ENCODE data around the gene CCDC191.

Gene CCDC191

DNA sequence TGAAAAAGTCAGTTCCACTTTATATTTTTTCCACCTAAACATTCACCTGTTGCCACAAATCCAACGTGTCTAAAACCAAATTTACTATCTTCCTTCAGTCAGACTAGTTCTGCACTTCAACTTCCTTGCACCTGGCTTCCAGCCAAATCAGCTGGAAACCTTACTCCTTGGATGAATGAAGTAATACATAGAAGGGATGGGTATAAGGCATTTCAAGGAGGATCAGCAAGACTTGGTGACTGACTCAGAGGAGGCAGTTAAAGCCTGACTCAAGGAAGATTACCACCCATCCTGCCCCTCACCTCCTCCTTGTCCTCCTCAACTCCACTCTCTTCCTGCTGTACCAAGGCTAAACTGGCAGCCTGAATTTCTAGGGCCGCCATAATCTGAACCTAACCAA, 37.3 kb upstream of the CCDC191 start:
- Histone ChIP-seq H3K4me2 (ENCODE audit: low read length) (no peak overlapping the region), H3K9me2 (ENCODE audit: low read depth, low read length) (no peaks in the 10 kb centered on the region), H3K36me3 (ENCODE audit: insufficient read depth, low read length) (no peaks in the 10 kb centered on the region), H4K20me1 (ENCODE audit: insufficient read depth, low read length) (no peaks in the 10 kb centered on the region), H3K27ac (ENCODE audit: low read depth, low read length, poor library complexity, severe bottlenecking) (no peak overlapping the region), H3K4me3 (ENCODE audit: low read depth, low read length, poor library complexity, severe bottlenecking) (no peak overlapping the region), H3F3A (ENCODE audit: insufficient read depth, low read length) (no peaks in the 10 kb centered on the region), H2AFZ (ENCODE audit: low read length) (no peak overlapping the region), H3K27me3 (ENCODE audit: insufficient read depth, low read length) (0 out of 2 replicates have a peak, but pooled peaks cover 7% of the 10 kb centered on the region), H3K9ac (ENCODE audit: low read length) (no peak overlapping the region), H3K9me3 (ENCODE audit: low read length) (no peaks in the 10 kb centered on the region), H3K4me1 (ENCODE audit: insufficient read depth, low read length, severe bottlenecking) (no peaks in the 10 kb centered on the region), H3K79me2 (ENCODE audit: insufficient read depth, low read length) (no peaks in the 10 kb centered on the region)
- TF ChIP-seq EZH2 (IDR thresholded peaks at IDR 0.05; ENCODE audit: borderline replicate concordance, low read length), result no peak
- TF ChIP-seq, protein P1, sequence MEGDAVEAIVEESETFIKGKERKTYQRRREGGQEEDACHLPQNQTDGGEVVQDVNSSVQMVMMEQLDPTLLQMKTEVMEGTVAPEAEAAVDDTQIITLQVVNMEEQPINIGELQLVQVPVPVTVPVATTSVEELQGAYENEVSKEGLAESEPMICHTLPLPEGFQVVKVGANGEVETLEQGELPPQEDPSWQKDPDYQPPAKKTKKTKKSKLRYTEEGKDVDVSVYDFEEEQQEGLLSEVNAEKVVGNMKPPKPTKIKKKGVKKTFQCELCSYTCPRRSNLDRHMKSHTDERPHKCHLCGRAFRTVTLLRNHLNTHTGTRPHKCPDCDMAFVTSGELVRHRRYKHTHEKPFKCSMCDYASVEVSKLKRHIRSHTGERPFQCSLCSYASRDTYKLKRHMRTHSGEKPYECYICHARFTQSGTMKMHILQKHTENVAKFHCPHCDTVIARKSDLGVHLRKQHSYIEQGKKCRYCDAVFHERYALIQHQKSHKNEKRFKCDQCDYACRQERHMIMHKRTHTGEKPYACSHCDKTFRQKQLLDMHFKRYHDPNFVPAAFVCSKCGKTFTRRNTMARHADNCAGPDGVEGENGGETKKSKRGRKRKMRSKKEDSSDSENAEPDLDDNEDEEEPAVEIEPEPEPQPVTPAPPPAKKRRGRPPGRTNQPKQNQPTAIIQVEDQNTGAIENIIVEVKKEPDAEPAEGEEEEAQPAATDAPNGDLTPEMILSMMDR (IDR thresholded peaks at IDR 0.05; ENCODE audit: low read length), result no peak

DNA sequence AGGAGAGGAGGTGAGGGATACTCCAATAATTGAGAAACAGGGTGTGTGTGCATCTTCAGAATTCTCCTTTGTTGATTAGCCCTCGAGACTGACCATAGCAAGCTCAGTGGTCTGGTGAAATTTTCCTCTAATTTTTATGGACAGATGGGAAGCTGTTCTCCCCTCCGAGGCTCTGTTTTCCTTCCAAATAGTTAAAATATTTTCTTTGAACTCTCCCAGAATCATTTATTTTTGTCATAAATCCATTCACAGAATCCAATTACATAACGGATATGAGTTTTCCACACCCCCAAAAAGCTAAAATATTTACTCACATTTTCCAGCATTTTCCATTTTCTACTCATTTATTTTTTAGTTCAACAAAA, 36.7 kb upstream of the CCDC191 start:
- Histone ChIP-seq H3F3A (ENCODE audit: insufficient read depth, low read length) (no peaks in the 10 kb centered on the region), H3K4me1 (ENCODE audit: insufficient read depth, low read length, severe bottlenecking) (no peaks in the 10 kb centered on the region), H3K79me2 (ENCODE audit: insufficient read depth, low read length) (no peaks in the 10 kb centered on the region), H3K4me2 (ENCODE audit: low read length) (no peak overlapping the region), H3K36me3 (ENCODE audit: insufficient read depth, low read length) (peaks cover 1% of the 10 kb centered on the region), H3K4me3 (ENCODE audit: low read depth, low read length, poor library complexity, severe bottlenecking) (no peak overlapping the region), H3K9ac (ENCODE audit: low read length) (no peak overlapping the region), H3K27me3 (ENCODE audit: insufficient read depth, low read length) (0 out of 2 replicates have a peak, but pooled peaks cover 7% of the 10 kb centered on the region), H4K20me1 (ENCODE audit: insufficient read depth, low read length) (no peaks in the 10 kb centered on the region), H3K27ac (ENCODE audit: low read depth, low read length, poor library complexity, severe bottlenecking) (no peak overlapping the region), H3K9me3 (ENCODE audit: low read length) (no peaks in the 10 kb centered on the region), H2AFZ (ENCODE audit: low read length) (no peak overlapping the region), H3K9me2 (ENCODE audit: low read depth, low read length) (no peaks in the 10 kb centered on the region)
- TF ChIP-seq, protein P1 (IDR thresholded peaks at IDR 0.05; ENCODE audit: low read length), result no peak

DNA sequence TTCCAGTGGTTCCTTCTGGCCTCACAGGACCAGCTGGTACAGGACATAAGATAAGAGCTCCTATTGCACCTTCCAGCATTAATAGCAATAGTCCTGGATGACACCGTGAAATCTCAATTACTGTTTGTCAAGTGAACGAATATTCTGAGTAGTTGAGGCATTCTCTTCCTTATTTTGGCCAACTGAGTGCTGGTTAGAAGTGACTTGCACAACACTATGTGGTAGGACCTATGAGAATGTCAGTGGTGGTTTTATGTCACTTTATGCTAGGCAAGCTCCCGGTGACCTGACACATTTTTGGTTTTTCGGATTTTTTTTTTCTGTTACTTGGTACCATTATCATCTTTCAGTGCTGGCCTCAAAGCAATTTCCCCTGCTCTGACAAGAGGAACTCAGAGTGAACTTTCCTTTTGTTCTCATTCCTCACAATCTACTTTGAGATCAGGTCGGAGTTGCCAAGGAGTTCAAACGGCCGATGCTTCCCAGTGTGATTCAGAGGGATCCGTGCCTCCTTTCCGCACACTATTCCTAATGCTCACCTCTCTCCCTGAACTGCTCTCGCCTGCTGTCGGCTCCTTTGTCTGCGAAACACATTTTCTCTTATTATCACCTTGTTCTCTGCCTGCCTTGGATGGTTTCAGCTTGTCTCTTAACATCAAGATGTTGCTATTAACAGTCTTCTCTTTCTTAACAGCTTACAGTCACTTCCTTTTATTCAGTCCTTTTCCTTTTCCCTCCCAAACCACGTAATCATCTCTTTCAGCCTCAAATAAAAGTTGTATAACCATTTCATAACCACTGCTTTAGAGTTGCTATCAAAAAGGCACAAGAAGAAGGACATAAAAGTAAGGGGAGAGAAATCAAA, 36.1 kb upstream of the CCDC191 start:
- H3K9me2 ChIP-seq (ENCODE audit: low read depth, low read length), result no peaks in the 10 kb centered on the region
- H3K27me3 ChIP-seq (ENCODE audit: insufficient read depth, low read length), result 0 out of 2 replicates have a peak, but pooled peaks cover 7% of the 10 kb centered on the region
- H3K27ac ChIP-seq (ENCODE audit: low read depth, low read length, poor library complexity, severe bottlenecking), result no peak overlapping the region
- H3K9ac ChIP-seq (ENCODE audit: low read length), result no peak overlapping the region
- H3K36me3 ChIP-seq (ENCODE audit: insufficient read depth, low read length), result peaks cover 8% of the 10 kb centered on the region
- no peak overlapping the region for H3K4me2 ChIP-seq (ENCODE audit: low read length)
- no peaks in the 10 kb centered on the region for H3K79me2 ChIP-seq (ENCODE audit: insufficient read depth, low read length)
- no peak overlapping the region for H2AFZ ChIP-seq (ENCODE audit: low read length)
- no peaks in the 10 kb centered on the region for H3F3A ChIP-seq (ENCODE audit: insufficient read depth, low read length)
- H3K4me1 ChIP-seq (ENCODE audit: insufficient read depth, low read length, severe bottlenecking), result no peaks in the 10 kb centered on the region
- H4K20me1 ChIP-seq (ENCODE audit: insufficient read depth, low read length), result no peaks in the 10 kb centered on the region
- H3K9me3 ChIP-seq (ENCODE audit: low read length), result no peaks in the 10 kb centered on the region
- TF ChIP-seq EZH2 (IDR thresholded peaks at IDR 0.05; ENCODE audit: borderline replicate concordance, low read length), result no peak
- TF ChIP-seq, protein P1 (IDR thresholded peaks at IDR 0.05; ENCODE audit: low read length), result no peak
- no peak overlapping the region for H3K4me3 ChIP-seq (ENCODE audit: low read depth, low read length, poor library complexity, severe bottlenecking)

Measured in OCI-LY1 (cell line).